ENCODE results near the gene RTTN.

RTTN gene

GRCh38 chr18:70025580-70025979 is 179.9 kb downstream of the RTTN start:
- no peak for DNase-seq (ENCODE audit: low spot score)

GRCh38 chr18:70024829-70025228 is 180.7 kb downstream of the RTTN start:
- DNase-seq (ENCODE audit: low spot score): no peak

- DNase-seq (ENCODE audit: low spot score): no peak
Observed at GRCh38 chr18:70024093-70024492, 181.4 kb downstream of the RTTN start.

GRCh38 chr18:70022636-70023035 is 182.9 kb downstream of the RTTN start:
- DNase-seq (ENCODE audit: low spot score): no peak

GRCh38 chr18:70021498-70021897 is 184.0 kb downstream of the RTTN start:
- no peak for DNase-seq (ENCODE audit: low spot score)

GRCh38 chr18:70021043-70021442 is 184.4 kb downstream of the RTTN start:
- no peak for DNase-seq (ENCODE audit: low spot score)

- DNase-seq (ENCODE audit: low spot score): no peak
Observed at GRCh38 chr18:70019991-70020390, 185.5 kb downstream of the RTTN start.

GRCh38 chr18:70019136-70019535 is 186.4 kb downstream of the RTTN start:
- peak; percentile 61 for DNase-seq (ENCODE audit: low spot score)

GRCh38 chr18:70015127-70015526 is 190.4 kb downstream of the RTTN start:
- no peak for DNase-seq (ENCODE audit: low spot score)

DNA sequence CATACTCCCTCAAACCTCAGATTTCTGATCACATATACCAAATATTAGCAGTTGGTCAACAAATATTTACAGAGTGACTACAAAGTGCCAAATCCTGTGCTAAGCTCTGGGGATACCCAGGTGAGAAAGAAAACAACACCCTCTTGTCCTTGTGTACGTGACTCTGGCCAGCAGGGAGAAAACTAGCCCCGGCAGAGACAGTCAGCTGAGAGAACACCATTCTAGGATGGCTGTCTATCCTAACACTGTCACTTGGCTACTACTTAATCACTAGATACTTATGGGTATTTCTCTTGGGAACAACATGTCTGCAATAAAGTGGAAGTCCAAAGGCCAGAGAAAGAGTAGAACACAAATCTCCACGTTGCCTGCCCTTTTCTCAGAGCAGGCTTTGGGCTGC is 199.9 kb downstream of the RTTN start:
- no peak for DNase-seq (ENCODE audit: low spot score)

DNA sequence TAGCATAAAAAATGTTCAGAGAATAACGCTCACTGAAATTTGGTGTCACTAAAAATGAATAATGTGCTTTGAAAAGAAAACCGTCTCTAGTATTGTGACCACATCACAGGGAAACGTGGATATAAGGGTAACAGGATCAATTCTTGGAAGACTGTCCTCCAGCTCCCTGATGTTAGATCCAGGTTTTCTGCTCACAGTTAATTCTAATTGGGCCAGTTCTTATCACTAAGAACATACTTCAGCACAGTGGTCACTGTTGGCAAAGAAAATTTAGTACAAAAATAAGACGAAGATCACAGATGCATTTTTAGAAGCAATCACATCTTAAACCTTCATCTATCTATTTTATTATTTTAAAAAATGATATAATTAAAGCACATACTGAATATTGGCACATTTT is 200.8 kb downstream of the RTTN start:
- DNase-seq (ENCODE audit: low spot score): no peak

GRCh38 chr18:69999656-70000055 is 205.8 kb downstream of the RTTN start:
- DNase-seq (ENCODE audit: low spot score): no peak

DNA sequence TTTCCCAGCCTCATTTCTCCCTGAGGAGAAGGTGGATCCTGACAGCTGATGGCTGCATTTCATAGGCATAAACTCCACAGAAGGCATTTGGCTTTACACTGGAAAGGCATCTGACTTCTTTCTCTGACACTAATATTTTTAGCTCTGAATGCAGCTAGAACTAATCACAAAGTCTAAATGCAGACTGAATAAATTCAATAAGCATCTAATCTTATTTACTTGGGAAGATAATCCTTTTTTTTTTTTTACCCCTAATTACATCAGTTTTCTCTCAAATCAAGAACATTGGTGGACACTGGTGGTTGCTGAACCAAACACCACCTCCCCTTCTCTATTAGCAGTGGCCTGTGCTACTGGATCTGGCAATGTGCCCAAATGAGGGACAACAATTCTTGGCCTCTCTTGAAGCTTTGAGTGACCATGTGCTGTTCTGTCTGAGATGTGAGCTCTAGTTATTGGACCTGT is 206.9 kb downstream of the RTTN start:
- peak; percentile 42 for DNase-seq (ENCODE audit: low spot score)

DNA sequence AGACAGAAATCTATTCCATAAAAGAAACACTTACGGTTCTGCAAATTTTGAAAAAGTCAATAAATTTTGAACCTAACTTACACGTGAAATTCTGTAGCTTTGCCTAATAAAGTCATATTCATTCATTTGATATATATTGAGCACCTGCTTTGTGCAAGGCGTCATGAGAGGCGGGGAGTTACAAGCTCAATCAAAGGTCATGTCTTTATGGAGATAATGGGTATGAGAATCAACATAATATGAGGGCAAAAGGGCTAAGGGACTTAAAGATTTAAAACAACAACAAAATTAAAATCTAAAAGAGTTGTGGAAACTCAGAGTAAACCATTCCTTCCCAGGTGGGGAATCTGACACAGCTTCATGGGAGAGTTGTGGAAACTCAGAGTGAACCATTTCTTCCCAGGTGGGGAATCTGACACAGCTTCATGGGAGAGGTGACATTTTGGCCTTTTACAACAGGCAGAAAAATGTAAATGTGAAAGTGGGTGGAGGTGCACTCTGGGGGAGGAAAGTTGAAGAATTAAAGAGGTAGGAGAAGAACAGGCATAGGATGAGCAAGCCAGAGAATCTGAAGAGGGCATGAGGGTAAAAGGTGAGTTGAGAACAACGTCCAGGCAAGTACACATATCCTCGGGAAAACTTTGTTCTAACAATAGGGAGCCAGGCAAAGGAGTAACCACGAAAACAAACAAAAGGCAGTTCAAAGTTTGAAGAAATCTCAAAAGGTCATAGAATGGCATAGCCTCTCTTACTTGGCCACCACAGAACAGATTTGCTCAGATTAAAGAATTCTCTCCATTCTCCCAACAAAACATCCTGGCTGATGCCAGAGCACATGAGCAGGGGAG is 208.3 kb downstream of the RTTN start:
- peak; percentile 53 for DNase-seq (ENCODE audit: low spot score)

- DNase-seq (ENCODE audit: low spot score): no peak
Observed at GRCh38 chr18:69996417-69996816, 209.1 kb downstream of the RTTN start.

DNA sequence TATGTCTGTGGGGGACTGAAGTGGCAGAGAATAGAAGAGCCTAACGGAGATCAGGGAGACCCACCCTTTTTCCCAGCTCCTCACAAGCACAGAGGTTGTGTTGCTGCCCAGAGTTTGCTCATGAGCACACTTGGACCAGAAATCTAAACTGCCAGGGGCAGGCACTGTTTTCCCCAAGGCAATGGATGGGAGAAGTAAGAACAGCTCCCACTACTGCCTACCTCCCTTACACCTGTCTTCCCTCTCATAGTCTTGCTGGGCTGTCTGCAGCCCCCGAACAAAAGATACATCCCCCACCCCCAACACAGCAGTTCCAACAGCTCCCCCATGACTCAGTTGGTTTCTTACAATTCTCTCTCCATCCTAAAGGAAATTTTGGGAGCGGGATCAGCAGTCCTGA is 209.7 kb downstream of the RTTN start:
- DNase-seq (ENCODE audit: low spot score): no peak

- DNase-seq (ENCODE audit: low spot score): no peak
Observed at GRCh38 chr18:69992776-69993175, 212.7 kb downstream of the RTTN start.

- DNase-seq (ENCODE audit: low spot score): no peak
Observed at GRCh38 chr18:69987870-69988269, 217.6 kb downstream of the RTTN start.

- no peak for DNase-seq (ENCODE audit: low spot score)
Observed at GRCh38 chr18:69985239-69985638, 220.2 kb downstream of the RTTN start.

- no peak for DNase-seq (ENCODE audit: low spot score)
Observed at GRCh38 chr18:69982417-69982816, 223.1 kb downstream of the RTTN start.

DNA sequence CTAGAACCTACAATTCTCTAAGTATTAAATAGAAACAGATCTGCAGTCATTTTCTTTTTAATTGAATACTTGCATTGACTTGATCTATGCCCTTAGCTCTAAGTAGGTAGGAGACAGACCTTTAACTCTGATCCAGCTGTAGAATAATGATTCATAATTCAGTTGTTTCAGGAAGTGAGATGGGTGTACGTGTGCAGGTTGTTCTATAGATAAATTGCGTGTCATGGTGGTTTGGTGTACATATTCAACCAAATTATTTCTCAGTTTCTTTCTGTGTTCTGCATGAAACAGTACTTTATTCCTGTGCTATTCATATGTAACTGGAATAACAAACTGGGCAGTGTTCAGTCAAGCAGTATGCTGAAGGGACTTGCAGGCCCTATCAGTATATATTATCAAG is 223.5 kb downstream of the RTTN start:
- no peak for DNase-seq (ENCODE audit: low spot score)

DNA sequence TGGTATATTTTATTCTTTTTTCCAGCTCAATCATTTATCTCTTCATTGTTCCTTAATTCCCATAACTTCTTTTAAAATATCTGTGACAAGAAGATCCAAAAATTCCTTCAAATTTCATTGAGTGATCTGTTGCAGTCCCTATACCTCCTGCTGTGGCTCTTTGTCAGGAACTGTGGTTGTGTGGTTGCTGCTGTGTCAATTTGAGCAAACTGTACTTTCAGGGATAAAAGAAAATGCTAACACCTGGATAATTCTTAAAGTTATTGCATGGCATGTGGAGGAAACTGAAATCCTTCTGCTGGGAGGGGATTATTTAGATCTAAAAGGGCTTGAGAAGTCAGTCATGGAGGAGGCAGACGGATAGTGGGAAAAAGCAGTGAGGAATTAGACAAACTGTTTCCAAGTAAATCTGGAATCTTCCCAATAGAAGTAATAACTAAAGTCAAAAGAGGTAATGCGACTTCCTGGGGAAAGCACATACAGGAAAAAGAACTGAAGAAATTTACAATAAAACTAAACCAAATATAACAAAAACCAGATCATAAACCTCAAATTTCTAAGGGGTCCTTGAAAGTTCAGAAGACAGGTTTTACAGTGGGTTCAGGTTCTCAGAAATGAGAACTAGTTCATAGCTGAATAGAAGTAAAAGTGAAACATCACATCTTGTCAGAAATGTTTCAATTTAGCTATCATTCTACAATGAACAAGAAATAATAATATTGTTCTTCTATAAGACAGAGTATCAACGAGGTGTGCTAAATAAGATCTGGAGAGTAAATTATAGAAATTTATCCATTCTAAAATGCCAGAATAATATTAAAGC is 224.3 kb downstream of the RTTN start:
- DNase-seq (ENCODE audit: low spot score): no peak

DNA sequence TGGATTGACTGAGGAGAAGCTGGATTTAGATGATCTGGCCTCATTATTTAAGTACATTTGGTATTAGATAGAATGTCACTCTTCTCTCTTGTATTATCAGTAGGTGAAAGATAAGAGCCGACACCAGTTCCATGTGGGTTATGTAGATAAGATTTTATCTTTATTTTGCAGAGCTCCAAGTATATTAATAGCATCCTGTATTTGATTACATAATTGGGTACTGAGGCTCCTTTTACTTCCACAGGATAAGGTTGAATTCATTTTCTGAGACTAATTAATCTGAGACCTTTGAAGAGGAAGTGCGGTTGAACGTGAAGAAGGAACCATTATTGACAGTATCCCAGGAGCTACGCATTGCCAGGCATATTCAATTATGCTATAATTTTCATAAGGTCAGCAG is 225.0 kb downstream of the RTTN start:
- DNase-seq (ENCODE audit: low spot score): no peak
